ENCODE data around the gene SCLT1.
A peak's percentile ranks its signal among the peaks of the same experiment; 100 is the strongest.

SCLT1 gene

GRCh38 chr4:128869776-128870509 lies 223.4 kb downstream of the SCLT1 start:
- no peaks in the 10 kb centered on the region for H3K4me1 Mint-ChIP-seq (ENCODE audit: low read depth in 2 of 2)
- H3K36me3 Mint-ChIP-seq (ENCODE audit: insufficient read depth): peaks cover 69% of the 10 kb centered on the region
- H3K9me3 Mint-ChIP-seq: no peaks in the 10 kb centered on the region
- H3K27ac Mint-ChIP-seq: peak overlapping the region; percentile 65 to 69
- H3K27me3 Mint-ChIP-seq: no peaks in the 10 kb centered on the region
- DNase-seq: no peak
- no peak for ATAC-seq (replicated peaks)
- H3K4me3 Mint-ChIP-seq: no peak overlapping the region

GRCh38 chr4:128868758-128869157 lies 224.6 kb downstream of the SCLT1 start:
- Mint-ChIP-seq H3K4me3 (no peak overlapping the region), H3K27me3 (no peaks in the 10 kb centered on the region), H3K9me3 (no peaks in the 10 kb centered on the region), H3K4me1 (ENCODE audit: low read depth in 2 of 2) (no peaks in the 10 kb centered on the region), H3K27ac (no peak overlapping the region), H3K36me3 (ENCODE audit: insufficient read depth) (peaks cover 71% of the 10 kb centered on the region)
- no peak for DNase-seq
- ATAC-seq (replicated peaks): no peak

GRCh38 chr4:128866691-128867090 lies 226.6 kb downstream of the SCLT1 start:
- ATAC-seq (replicated peaks) (no peak), DNase-seq (no peak)
- H3K27ac Mint-ChIP-seq: peak overlapping the region in 1 of 2 donors; percentile 82
- H3K4me3 Mint-ChIP-seq: no peak overlapping the region
- H3K27me3 Mint-ChIP-seq: no peaks in the 10 kb centered on the region
- H3K9me3 Mint-ChIP-seq: no peaks in the 10 kb centered on the region
- H3K4me1 Mint-ChIP-seq (ENCODE audit: low read depth in 2 of 2): peaks cover 17 to 21% of the 10 kb centered on the region in 2 donors
- peaks cover 64% of the 10 kb centered on the region for H3K36me3 Mint-ChIP-seq (ENCODE audit: insufficient read depth)

- no peaks in the 10 kb centered on the region for H3K27me3 Mint-ChIP-seq
- no peak for DNase-seq
- H3K9me3 Mint-ChIP-seq: no peaks in the 10 kb centered on the region
- H3K4me1 Mint-ChIP-seq (ENCODE audit: low read depth in 2 of 2): peaks cover 21 to 24% of the 10 kb centered on the region in 2 donors
- H3K27ac Mint-ChIP-seq: peak overlapping the region; percentile 75 to 82
- H3K4me3 Mint-ChIP-seq: no peak overlapping the region
- no peak for ATAC-seq (replicated peaks)
- peaks cover 59% of the 10 kb centered on the region for H3K36me3 Mint-ChIP-seq (ENCODE audit: insufficient read depth)
Observed at GRCh38 chr4:128866269-128866668, 227.1 kb downstream of the SCLT1 start.

GRCh38 chr4:128865132-128865531 lies 228.2 kb downstream of the SCLT1 start:
- no peak for ATAC-seq (replicated peaks)
- Mint-ChIP-seq H3K9me3 (no peaks in the 10 kb centered on the region), H3K4me1 (ENCODE audit: low read depth in 2 of 2) (peaks cover 21 to 24% of the 10 kb centered on the region in 2 donors), H3K27me3 (no peaks in the 10 kb centered on the region), H3K27ac (peak overlapping the region in 1 of 2 donors; percentile 75), H3K4me3 (no peak overlapping the region), H3K36me3 (ENCODE audit: insufficient read depth) (peaks cover 50% of the 10 kb centered on the region)
- no peak for DNase-seq

- Mint-ChIP-seq H3K9me3 (no peaks in the 10 kb centered on the region), H3K4me1 (ENCODE audit: low read depth in 2 of 2) (peaks cover 23 to 29% of the 10 kb centered on the region in 2 donors), H3K36me3 (ENCODE audit: insufficient read depth) (peaks cover 47% of the 10 kb centered on the region), H3K27ac (peak overlapping the region; percentile 80 to 84), H3K27me3 (no peaks in the 10 kb centered on the region), H3K4me3 (peak overlapping the region; percentile 57 to 58)
- ATAC-seq (replicated peaks) (peak; percentile 40), DNase-seq (peak; percentile 62 to 68 (median 63))
Observed at GRCh38 chr4:128863312-128864075, 229.8 kb downstream of the SCLT1 start.

- peak overlapping the region; percentile 80 to 84 for H3K27ac Mint-ChIP-seq
- H3K27me3 Mint-ChIP-seq: no peaks in the 10 kb centered on the region
- H3K4me1 Mint-ChIP-seq (ENCODE audit: low read depth in 2 of 2): peaks cover 25 to 29% of the 10 kb centered on the region in 2 donors
- H3K4me3 Mint-ChIP-seq: peak overlapping the region; percentile 57 to 58
- H3K9me3 Mint-ChIP-seq: no peaks in the 10 kb centered on the region
- DNase-seq: peak; percentile 8 to 25 (median 16)
- H3K36me3 Mint-ChIP-seq (ENCODE audit: insufficient read depth): peaks cover 48% of the 10 kb centered on the region
- ATAC-seq (replicated peaks): peak; percentile 87
Observed at GRCh38 chr4:128862608-128863311, 230.6 kb downstream of the SCLT1 start.

GRCh38 chr4:128861856-128862518 lies 231.4 kb downstream of the SCLT1 start:
- DNase-seq (peak in 1 of 3 experiments; percentile 5), ATAC-seq (replicated peaks) (peak; percentile 23)
- peaks cover 27 to 29% of the 10 kb centered on the region in 2 donors for H3K4me1 Mint-ChIP-seq (ENCODE audit: low read depth in 2 of 2)
- peaks cover 49% of the 10 kb centered on the region for H3K36me3 Mint-ChIP-seq (ENCODE audit: insufficient read depth)
- peak overlapping the region; percentile 80 to 84 for H3K27ac Mint-ChIP-seq
- H3K9me3 Mint-ChIP-seq: no peaks in the 10 kb centered on the region
- no peaks in the 10 kb centered on the region for H3K27me3 Mint-ChIP-seq
- H3K4me3 Mint-ChIP-seq: peak overlapping the region; percentile 7 to 57

GRCh38 chr4:128859887-128860677 lies 233.3 kb downstream of the SCLT1 start:
- Mint-ChIP-seq H3K9me3 (no peaks in the 10 kb centered on the region), H3K4me3 (no peak overlapping the region), H3K27ac (peak overlapping the region; percentile 35 to 65), H3K36me3 (ENCODE audit: insufficient read depth) (peaks cover 61% of the 10 kb centered on the region), H3K27me3 (no peaks in the 10 kb centered on the region), H3K4me1 (ENCODE audit: low read depth in 2 of 2) (peaks cover 29 to 33% of the 10 kb centered on the region in 2 donors)
- DNase-seq: no peak
- no peak for ATAC-seq (replicated peaks)

- peaks cover 63% of the 10 kb centered on the region for H3K36me3 Mint-ChIP-seq (ENCODE audit: insufficient read depth)
- H3K4me1 Mint-ChIP-seq (ENCODE audit: low read depth in 2 of 2): peaks cover 38 to 43% of the 10 kb centered on the region in 2 donors
- no peak for ATAC-seq (replicated peaks)
Observed at GRCh38 chr4:128858879-128859671, 234.3 kb downstream of the SCLT1 start.

GRCh38 chr4:128856246-128856645 lies 237.1 kb downstream of the SCLT1 start:
- DNase-seq (no peak), ATAC-seq (replicated peaks) (no peak)
- H3K9me3 Mint-ChIP-seq: no peaks in the 10 kb centered on the region
- H3K4me1 Mint-ChIP-seq (ENCODE audit: low read depth in 2 of 2): peaks cover 27 to 31% of the 10 kb centered on the region in 2 donors
- H3K4me3 Mint-ChIP-seq: no peak overlapping the region
- peaks cover 77% of the 10 kb centered on the region for H3K36me3 Mint-ChIP-seq (ENCODE audit: insufficient read depth)
- H3K27me3 Mint-ChIP-seq: no peaks in the 10 kb centered on the region
- H3K27ac Mint-ChIP-seq: no peak overlapping the region

More at GRCh38 chr4:128858879-128859671, 234.3 kb downstream of the SCLT1 start:
- DNase-seq: no peak
- no peaks in the 10 kb centered on the region for H3K27me3 Mint-ChIP-seq
- H3K27ac Mint-ChIP-seq: peak overlapping the region; percentile 35 to 65
- H3K4me3 Mint-ChIP-seq: no peak overlapping the region
- H3K9me3 Mint-ChIP-seq: no peaks in the 10 kb centered on the region

GRCh38 chr4:128855621-128856020 lies 237.7 kb downstream of the SCLT1 start:
- H3K4me3 Mint-ChIP-seq: no peak overlapping the region
- no peaks in the 10 kb centered on the region for H3K9me3 Mint-ChIP-seq
- DNase-seq (no peak), ATAC-seq (replicated peaks) (no peak)
- no peaks in the 10 kb centered on the region for H3K27me3 Mint-ChIP-seq
- H3K4me1 Mint-ChIP-seq (ENCODE audit: low read depth in 2 of 2): peaks cover 27 to 31% of the 10 kb centered on the region in 2 donors
- peak overlapping the region in 1 of 2 donors; percentile 96 for H3K27ac Mint-ChIP-seq
- peaks cover 83% of the 10 kb centered on the region for H3K36me3 Mint-ChIP-seq (ENCODE audit: insufficient read depth)
